K562 (cell line): ENCODE data around the gene MACROD2.

Experiments used
- BHLHE40 ChIP-seq: IDR thresholded peaks from 2 replicates; pipeline ENCODE4 v1.6.1; 2011; ENCODE audit warnings: low read length, improper control_type of control experiment
- EHMT2 ChIP-seq: fragments of 450-650 bp; IDR thresholded peaks from 2 replicates; pipeline ENCODE4 v1.6.1; 2018; ENCODE audit warnings: antibody characterized with exemption
- EZH2 ChIP-seq: IDR thresholded peaks from 2 replicates; pipeline ENCODE4 v1.6.1; 2012; ENCODE audit warnings: low read depth, mild to moderate bottlenecking, inconsistent platforms, low read length, borderline replicate concordance
- ILK ChIP-seq: fragments of 450-650 bp; IDR thresholded peaks from 2 replicates; pipeline ENCODE4 v1.6.1; 2016; ENCODE audit warnings: missing genetic modification characterization, low read depth, mild to moderate bottlenecking, missing compliant biosample characterization, moderate library complexity, borderline replicate concordance
- POLR2A ChIP-seq: fragments of 450-650 bp; conservative IDR thresholded peaks from 2 replicates; pipeline ENCODE4 v1.6.1; 2016
- SRF ChIP-seq, 2 experiments: fragments of 250-450, 450-650 bp in 1 of 2; sonication (Bioruptor Pico) in 1 of 2; sonication (generic) in 1 of 2; formaldehyde crosslinking; IDR thresholded peaks; 2 replicates each; pipeline versions ENCODE4 v1.5.0 to v1.5.1; 2020 to 2022; ENCODE audit warnings: mild to moderate bottlenecking in 1 of 2, missing genetic modification reagents in 1 of 2
- TF ChIP-seq, protein P1 (sequence below), 3 experiments: IDR thresholded peaks in 2 of 3; conservative IDR thresholded peaks in 1 of 3; 2 replicates each; pipeline ENCODE4 v1.5.1; 2011 to 2012; ENCODE audit warnings: low read length in 3 of 3, mild to moderate bottlenecking in 3 of 3, control low read depth in 2 of 3, improper control_type of control experiment in 1 of 3, inconsistent platforms in 1 of 3, low read depth in 1 of 3, mixed read lengths in 1 of 3, moderate library complexity in 1 of 3; ENCODE audit not compliant: insufficient read depth in 2 of 3

DNA sequence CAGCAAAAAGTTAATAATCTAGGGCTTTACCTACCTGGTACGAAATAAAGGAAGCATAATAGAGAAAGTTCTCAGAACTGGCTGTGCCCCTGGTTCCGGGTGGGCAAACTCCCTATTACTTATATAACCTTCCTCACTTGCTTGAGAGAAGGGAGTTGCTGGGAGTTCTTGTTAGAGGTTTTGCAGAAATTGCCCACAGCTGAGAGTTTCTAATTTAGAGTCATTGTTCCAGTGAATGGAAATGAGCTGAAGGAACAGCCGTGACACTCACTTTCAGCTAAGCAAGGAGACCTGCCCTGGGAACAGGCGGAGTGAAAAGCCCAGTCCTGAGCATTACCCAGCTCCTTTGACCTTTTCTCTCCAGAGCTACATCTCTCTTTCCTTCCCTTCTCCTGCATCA, 936.7 kb downstream of the MACROD2 start:
- TF ChIP-seq POLR2A (no peak), BHLHE40 (no peak), EHMT2 (no peak), SRF (CRISPR knock-in tag; IDR thresholded peaks at IDR 0.05) (no peak), EZH2 (no peak), ILK (no peak)
- TF ChIP-seq, protein P1, sequence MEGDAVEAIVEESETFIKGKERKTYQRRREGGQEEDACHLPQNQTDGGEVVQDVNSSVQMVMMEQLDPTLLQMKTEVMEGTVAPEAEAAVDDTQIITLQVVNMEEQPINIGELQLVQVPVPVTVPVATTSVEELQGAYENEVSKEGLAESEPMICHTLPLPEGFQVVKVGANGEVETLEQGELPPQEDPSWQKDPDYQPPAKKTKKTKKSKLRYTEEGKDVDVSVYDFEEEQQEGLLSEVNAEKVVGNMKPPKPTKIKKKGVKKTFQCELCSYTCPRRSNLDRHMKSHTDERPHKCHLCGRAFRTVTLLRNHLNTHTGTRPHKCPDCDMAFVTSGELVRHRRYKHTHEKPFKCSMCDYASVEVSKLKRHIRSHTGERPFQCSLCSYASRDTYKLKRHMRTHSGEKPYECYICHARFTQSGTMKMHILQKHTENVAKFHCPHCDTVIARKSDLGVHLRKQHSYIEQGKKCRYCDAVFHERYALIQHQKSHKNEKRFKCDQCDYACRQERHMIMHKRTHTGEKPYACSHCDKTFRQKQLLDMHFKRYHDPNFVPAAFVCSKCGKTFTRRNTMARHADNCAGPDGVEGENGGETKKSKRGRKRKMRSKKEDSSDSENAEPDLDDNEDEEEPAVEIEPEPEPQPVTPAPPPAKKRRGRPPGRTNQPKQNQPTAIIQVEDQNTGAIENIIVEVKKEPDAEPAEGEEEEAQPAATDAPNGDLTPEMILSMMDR (IDR thresholded peaks at IDR 0.05 in 2 of 3, conservative IDR thresholded peaks at IDR 0.05 in 1 of 3; ENCODE audit: insufficient read depth in 2 of 3, low read depth in 1 of 3, low read length in 3 of 3), result no peak
